Psoas muscle (tissue), 8 donors: ENCODE measurements around the gene STAG2. TPM values are rescaled to one million over a fixed set of nuclear protein-coding genes. Genes with fewer than 3 reads are reported as not detected.

ENCODE experiments used
- ATAC-seq, 4 donors: fragments of 200-7000 bp; cut with Tn5 transposase; one replicate each; pipeline ENCODE4 v1.9.1; 2020; ENCODE audit warnings: moderate library complexity in 3 of 4, mild to moderate bottlenecking in 2 of 4
- DNase-seq, 2 donors: peaks; one replicate each; pipeline ENCODE4 v3.0.0-alpha.2; 2020
- H3K27ac ChIP-seq: fragments of 200-600 bp; one replicate; pipeline ENCODE4 v1.8.0; 2022
- H3K27me3 ChIP-seq, 3 donors: fragments of 200-600 bp in 1 of 3; one replicate each; pipeline versions ENCODE4 v1.6.1 to v1.8.0; 2013 to 2022; ENCODE audit warnings: low read length in 2 of 3, mild to moderate bottlenecking in 2 of 3, moderate library complexity in 1 of 3; ENCODE audit not compliant: insufficient read depth in 3 of 3
- H3K36me3 ChIP-seq, 2 donors: fragments of 200-600 bp in 1 of 2; one replicate each; pipeline versions ENCODE4 v1.6.1 to v1.8.0; 2013 to 2022; ENCODE audit warnings: low read depth in 1 of 2, mild to moderate bottlenecking in 1 of 2, moderate library complexity in 1 of 2; ENCODE audit not compliant: insufficient read depth in 1 of 2
- H3K4me1 ChIP-seq: fragments of 200-600 bp; one replicate; pipeline ENCODE4 v1.8.0; 2022
- H3K4me3 ChIP-seq: fragments of 200-600 bp; one replicate; pipeline ENCODE4 v1.8.0; 2022; ENCODE audit warnings: mild to moderate bottlenecking
- H3K9me3 ChIP-seq: fragments of 200-600 bp; one replicate; pipeline ENCODE4 v1.8.0; 2022
- CTCF ChIP-seq: fragments of 200-600 bp; IDR thresholded peaks from one replicate; pipeline ENCODE4 v1.8.0; 2022; ENCODE audit warnings: antibody characterized with exemption
- WGBS, 3 donors: extraction: QIAGEN DNeasy Blood & Tissue Kit; methylation state at CpG; one replicate each; pipeline versions ENCODE4 v1.1.6 to v1.1.7; 2013; 5-methylcytosine and 5-hydroxymethylcytosine counted together
- intact Hi-C, 2 donors: fragments of 100-400 bp; cut with DNase I; formaldehyde crosslinking; loops; one replicate each; pipeline versions ENCODE4 v1.11.0 to v1.14.2; 2022
- polyA plus RNA-seq, 3 donors: library from polyadenylated mRNA; stranded (reverse); fragments of 200-250 nt; gene quantifications; one replicate each; pipeline ENCODE4 v1.2.3, GENCODE V29; 2013
- total RNA-seq, 4 donors: library from RNA; stranded (reverse); fragmentation: NEBNext Ultra II Directional in 2 of 4; extraction: Animal tissue kit (Norgen Biotek cat#: 25700) in 2 of 4; gene quantifications; one replicate each; pipeline versions ENCODE4 v1.2.1 to v1.2.4, GENCODE V29; 2021 to 2023
- donor health status: healthy with polysubstance abuse.
- donor health status: DM: no; HTN: no; CAD: no; lungs with moderate emphysema.
- donor health status: Bipolar disorder and iron deficiency.
- donor health status: healthy.
- donor health status: DM: yes; HTN: yes; CAD: no.
- donor health status: DM: no; HTN: no; CAD: no.
- donor health status: DM: no; HTN: no; CAD: no.
- donor health status: DM: yes; HTN: yes; CAD: no.

The STAG2 gene
- total and polyA plus RNA-seq, 7 donors = 9.5 to 46.7 (median 36.3) TPM

- TF ChIP-seq CTCF = no peak
- intact Hi-C loops = no loop called here
These were observed 18.0 kb upstream of the STAG2 start for GRCh38 chrX:123943488-123943887.

DNA sequence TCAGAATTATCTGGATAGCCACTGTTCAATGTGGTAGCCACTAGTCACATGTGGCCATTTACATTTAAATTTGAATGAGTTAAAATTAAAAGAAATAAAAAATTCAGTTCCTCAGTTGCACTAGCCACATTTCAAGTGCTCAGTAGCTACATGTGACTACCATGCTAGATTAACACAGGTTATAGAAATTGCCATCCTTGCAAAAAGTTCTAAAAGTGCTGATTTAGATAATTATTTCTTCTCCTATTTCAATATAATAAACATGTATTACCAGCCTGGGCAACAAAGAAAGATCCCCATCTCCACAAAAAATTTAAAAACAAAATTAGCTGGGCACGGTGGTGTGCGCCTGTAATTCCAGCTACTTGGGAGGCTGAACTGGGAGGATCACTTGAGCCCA is 11.7 kb upstream of the STAG2 start:
- Histone ChIP-seq H3K9me3 (no peaks in the 10 kb centered on the region), H3K4me3 (no peak overlapping the region), H3K27me3 (peaks cover 0 to 3% (median 0%) of the 10 kb centered on the region in 3 donors), H3K36me3 (no peaks in the 10 kb centered on the region), H3K4me1 (no peaks in the 10 kb centered on the region), H3K27ac (no peak overlapping the region)
- intact Hi-C loops = no loop called here
- DNase-seq (no peak), ATAC-seq (no peak)
- no peak for TF ChIP-seq CTCF
- 93 to 99% (median 93%) methylated on average over 2 of the region's 2 CpGs for WGBS, 3 donors

More at GRCh38 chrX:123943488-123943887, 18.0 kb upstream of the STAG2 start:
- Histone ChIP-seq H3K27me3 (peaks cover 0 to 3% (median 0%) of the 10 kb centered on the region in 3 donors), H3K27ac (no peak overlapping the region), H3K9me3 (no peaks in the 10 kb centered on the region), H3K4me1 (no peaks in the 10 kb centered on the region), H3K36me3 (no peaks in the 10 kb centered on the region), H3K4me3 (no peak overlapping the region)
- 31 to 42% (median 32%) methylated on average over 2 of the region's 2 CpGs for WGBS, 3 donors
- ATAC-seq = no peak
- DNase-seq = no peak

DNA sequence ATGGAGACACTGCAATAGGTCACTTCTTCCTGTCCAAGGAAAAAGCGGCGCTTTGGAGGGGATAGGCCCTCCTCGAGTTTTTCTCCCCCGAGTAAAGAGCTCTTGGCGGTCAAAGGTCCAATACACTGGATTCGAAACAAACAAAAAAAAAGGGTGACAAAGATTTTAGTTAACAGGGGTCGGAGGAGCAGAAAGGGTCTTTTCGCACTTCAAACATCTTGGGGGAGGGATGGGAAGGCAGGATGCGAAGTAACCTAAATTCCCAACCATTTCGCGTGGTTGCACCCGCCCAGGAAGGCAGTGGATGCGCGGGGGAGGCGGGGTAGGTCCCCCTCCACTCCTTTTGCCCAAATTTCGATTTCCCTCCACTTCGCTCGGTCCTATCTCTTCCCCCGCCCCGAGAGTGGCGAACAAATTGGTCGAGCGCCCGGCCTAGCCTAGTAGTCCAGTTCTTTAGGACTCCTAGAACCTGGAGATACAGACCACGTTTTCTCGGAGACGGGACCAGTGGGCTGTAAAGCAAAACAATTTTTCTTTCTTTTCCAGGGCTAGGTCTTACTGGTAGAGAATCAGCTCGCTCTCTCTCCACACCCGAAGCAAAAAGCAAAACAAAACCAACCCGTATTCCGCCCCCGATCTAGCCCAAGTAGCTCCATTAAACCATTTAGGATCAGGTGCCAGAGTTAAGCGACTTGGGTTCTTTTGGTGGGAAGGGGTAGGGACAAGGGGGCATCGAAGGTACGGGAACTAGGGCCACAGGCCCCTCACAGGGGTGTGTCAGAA is 2.0 kb upstream of the STAG2 start:
- peak; percentile 57 to 78 for DNase-seq

DNA sequence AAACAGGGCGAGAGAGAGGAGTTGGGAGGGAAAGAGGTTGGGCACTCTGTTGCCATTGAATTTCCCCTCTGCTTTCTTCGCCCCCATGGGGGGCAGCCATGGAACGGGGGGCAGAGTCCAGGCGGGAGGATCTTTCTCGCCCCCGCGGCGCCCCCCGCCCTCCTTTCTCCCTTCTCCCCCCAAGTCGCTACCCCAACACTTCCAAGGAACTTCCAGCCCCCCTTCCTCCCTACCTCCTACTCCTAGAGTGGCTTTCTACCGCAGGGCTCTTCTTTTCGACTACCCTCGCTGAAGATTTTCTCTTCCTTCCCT is 594 bp upstream of the STAG2 start:
- Histone ChIP-seq H3K27me3 (no peaks in the 10 kb centered on the region), H3K4me1 (peaks cover 7% of the 10 kb centered on the region), H3K4me3 (peak overlapping the region; percentile 80), H3K27ac (peak overlapping the region; percentile 95), H3K9me3 (no peaks in the 10 kb centered on the region), H3K36me3 (no peaks in the 10 kb centered on the region)
- intact Hi-C loops = loop anchor here in 1 of 2 donors (1.0 to 10.0 kb wide), 5 partner anchors 15 to 136 kb away; partner anchors contain the start of gene XIAP
- ATAC-seq = no peak
- TF ChIP-seq CTCF = no peak
- 0 to 23% (median 1%) methylated on average over 2 to 13 of the region's 13 CpGs for WGBS, 3 donors
- DNase-seq = no peak

More for the DNA sequence above, 2.0 kb upstream of the STAG2 start:
- no peak for TF ChIP-seq CTCF
- peak in 1 of 4 donors; percentile 28 for ATAC-seq
- peaks cover under 1% of the 10 kb centered on the region for H3K4me1 ChIP-seq
- no peaks in the 10 kb centered on the region for H3K27me3 ChIP-seq
- peak overlapping the region; percentile 80 for H3K4me3 ChIP-seq
- WGBS, 3 donors = 1 to 32% (median 2%) methylated on average over 25 to 35 of the region's 35 CpGs
- intact Hi-C loops = loop anchor here in 1 of 2 donors (1.0 to 10.0 kb wide), 4 partner anchors 17 to 138 kb away; no protein-coding TSS in a partner anchor
- H3K27ac ChIP-seq = peak overlapping the region; percentile 87
- H3K36me3 ChIP-seq = no peaks in the 10 kb centered on the region
- H3K9me3 ChIP-seq = no peaks in the 10 kb centered on the region
